Measurements from ENCODE around the gene FAM13B.
"Not testable (repeated sequence)": the region's sequence is repeated elsewhere in the genome, so short reads cannot be mapped to it uniquely, and the experiment has no call there.

FAM13B gene

GRCh38 chr5:137997726-137998213 is 35.1 kb downstream of the FAM13B start:
- H3K4me3 ChIP-seq (ENCODE audit: low read depth, low read length), result no peak overlapping the region
- TF ChIP-seq CTCF (IDR thresholded peaks at IDR 0.05; ENCODE audit: low read depth, low read length), result no peak

GRCh38 chr5:137995749-137996128 is 37.1 kb downstream of the FAM13B start:
- no peak overlapping the region for H3K4me3 ChIP-seq (ENCODE audit: low read depth, low read length)
- TF ChIP-seq CTCF (IDR thresholded peaks at IDR 0.05; ENCODE audit: low read depth, low read length), result no peak

- H3K4me3 ChIP-seq (ENCODE audit: low read depth, low read length), result no peak overlapping the region
- no peak for TF ChIP-seq CTCF (IDR thresholded peaks at IDR 0.05; ENCODE audit: low read depth, low read length)
These were observed 37.7 kb downstream of the FAM13B start for GRCh38 chr5:137995077-137995748.

GRCh38 chr5:137994556-137994955 is 38.3 kb downstream of the FAM13B start:
- no peak overlapping the region for H3K4me3 ChIP-seq (ENCODE audit: low read depth, low read length)
- no peak for TF ChIP-seq CTCF (IDR thresholded peaks at IDR 0.05; ENCODE audit: low read depth, low read length)

- H3K4me3 ChIP-seq (ENCODE audit: low read depth, low read length), result no peak overlapping the region
- no peak for TF ChIP-seq CTCF (IDR thresholded peaks at IDR 0.05; ENCODE audit: low read depth, low read length)
These were observed 43.5 kb downstream of the FAM13B start for GRCh38 chr5:137989419-137989818.

GRCh38 chr5:137975208-137975607 is 57.7 kb downstream of the FAM13B start:
- no peak overlapping the region for H3K4me3 ChIP-seq (ENCODE audit: low read depth, low read length)
- TF ChIP-seq CTCF (IDR thresholded peaks at IDR 0.05; ENCODE audit: low read depth, low read length), result no peak

GRCh38 chr5:137970384-137970783 is 62.5 kb downstream of the FAM13B start:
- not testable (repeated sequence) for H3K4me3 ChIP-seq (ENCODE audit: low read depth, low read length)

GRCh38 chr5:137960819-137961218 is 72.1 kb downstream of the FAM13B start:
- no peak for TF ChIP-seq CTCF (IDR thresholded peaks at IDR 0.05; ENCODE audit: low read depth, low read length)
- no peak overlapping the region for H3K4me3 ChIP-seq (ENCODE audit: low read depth, low read length)

Measured in WI38 (cell line).